Stomach (tissue), 4 donors: ENCODE measurements around the gene SMIM35.

Experiments used
- CTCF ChIP-seq, 7 experiments: fragments of 450-650 bp in 4 of 7; fragments of 200-600 bp in 3 of 7; sonication (generic) in 3 of 7; IDR thresholded peaks; one replicate each; pipeline ENCODE4 v1.5.1; 2016 to 2019; ENCODE audit warnings: antibody characterized with exemption in 7 of 7, control low read depth in 2 of 7, mild to moderate bottlenecking in 1 of 7
- EP300 ChIP-seq: sonication (generic); formaldehyde crosslinking; IDR thresholded peaks from one replicate; pipeline ENCODE4 v1.6.1; 2017; ENCODE audit warnings: antibody characterized with exemption
- POLR2A ChIP-seq, 4 donors: fragments of 450-650 bp; IDR thresholded peaks; one replicate each; pipeline ENCODE4 v1.6.1; 2016; ENCODE audit warnings: antibody characterized with exemption in 4 of 4, control low read depth in 2 of 4, mild to moderate bottlenecking in 1 of 4, moderate library complexity in 1 of 4
- POLR2AphosphoS5 ChIP-seq, 3 donors: sonication (generic); formaldehyde crosslinking; IDR thresholded peaks; one replicate each; pipeline ENCODE4 v1.6.1; 2016; ENCODE audit warnings: antibody characterized with exemption in 3 of 3

DNA sequence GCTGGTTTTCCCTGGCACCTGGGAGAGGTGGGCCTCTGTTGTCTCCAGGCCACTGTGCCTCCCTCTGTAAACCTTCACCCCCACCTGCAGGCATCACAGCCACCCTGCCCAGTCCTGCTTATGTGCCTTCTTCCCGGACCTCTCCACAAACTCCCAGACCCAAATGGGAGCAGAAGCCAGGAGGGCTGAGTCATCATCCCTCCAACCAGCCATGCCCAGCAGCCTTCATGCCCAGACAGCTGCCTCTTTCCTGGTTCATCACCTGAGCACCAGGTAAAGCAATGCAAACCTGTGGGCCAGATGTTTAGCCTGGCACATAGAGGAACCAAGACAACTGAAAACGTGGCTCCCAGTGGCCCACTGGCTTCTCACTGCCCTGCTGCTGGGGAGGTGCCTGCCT, 12.0 kb downstream of the SMIM35 start:
- peak in 1 of 3 donors; percentile 37 for TF ChIP-seq POLR2AphosphoS5 (IDR thresholded peaks at IDR 0.05)
- TF ChIP-seq CTCF (IDR thresholded peaks at IDR 0.05) = no peak
- TF ChIP-seq EP300 = no peak
- no peak for TF ChIP-seq POLR2A (IDR thresholded peaks at IDR 0.05)
